Upper lobe of right lung (tissue), 1 donor: ENCODE data around the gene AHCTF1. TPM values are rescaled to one million over a fixed set of nuclear protein-coding genes. Genes with fewer than 3 reads are reported as not detected.
A peak's percentile ranks its signal among the peaks of the same experiment; 100 is the strongest.

Experiments
- ATAC-seq: fragments of 200-7000 bp; cut with Tn5 transposase; one replicate; pipeline ENCODE4 v1.9.1; 2020; ENCODE audit warnings: mild to moderate bottlenecking, moderate library complexity
- DNase-seq: peaks from one replicate; pipeline ENCODE4 v3.0.0-alpha.2; 2020
- H3K27ac ChIP-seq: fragments of 200-600 bp; one replicate; pipeline ENCODE4 v1.8.0; 2022
- H3K27me3 ChIP-seq: fragments of 200-600 bp; one replicate; pipeline ENCODE4 v1.8.0; 2022; ENCODE audit warnings: mild to moderate bottlenecking
- H3K36me3 ChIP-seq: fragments of 200-600 bp; one replicate; pipeline ENCODE4 v1.8.0; 2022
- H3K4me1 ChIP-seq: fragments of 200-600 bp; one replicate; pipeline ENCODE4 v1.8.0; 2022
- H3K4me3 ChIP-seq: fragments of 200-600 bp; one replicate; pipeline ENCODE4 v1.8.0; 2022; ENCODE audit warnings: mild to moderate bottlenecking
- H3K9me3 ChIP-seq: fragments of 200-600 bp; one replicate; pipeline ENCODE4 v1.8.0; 2022
- intact Hi-C: fragments of 100-400 bp; cut with DNase I; formaldehyde crosslinking; loops from one replicate; pipeline ENCODE4 v1.11.0; 2022
- total RNA-seq: library from RNA; stranded (reverse); fragmentation: NEBNext Ultra II Directional; extraction: Animal tissue kit (Norgen Biotek cat#: 25700); gene quantifications from one replicate; pipeline ENCODE4 v1.2.1, GENCODE V29; 2021
- TF ChIP-seq, protein P1 (sequence below): fragments of 200-600 bp; IDR thresholded peaks from one replicate; pipeline ENCODE4 v1.8.0; 2022; ENCODE audit warnings: antibody characterized with exemption
- donor health status: DM: no; HTN: yes; CAD: no; lungs with severe emphysema.

AHCTF1 gene
- total RNA-seq, 1 donor from 2014 or later, result 28.8 TPM

DNA sequence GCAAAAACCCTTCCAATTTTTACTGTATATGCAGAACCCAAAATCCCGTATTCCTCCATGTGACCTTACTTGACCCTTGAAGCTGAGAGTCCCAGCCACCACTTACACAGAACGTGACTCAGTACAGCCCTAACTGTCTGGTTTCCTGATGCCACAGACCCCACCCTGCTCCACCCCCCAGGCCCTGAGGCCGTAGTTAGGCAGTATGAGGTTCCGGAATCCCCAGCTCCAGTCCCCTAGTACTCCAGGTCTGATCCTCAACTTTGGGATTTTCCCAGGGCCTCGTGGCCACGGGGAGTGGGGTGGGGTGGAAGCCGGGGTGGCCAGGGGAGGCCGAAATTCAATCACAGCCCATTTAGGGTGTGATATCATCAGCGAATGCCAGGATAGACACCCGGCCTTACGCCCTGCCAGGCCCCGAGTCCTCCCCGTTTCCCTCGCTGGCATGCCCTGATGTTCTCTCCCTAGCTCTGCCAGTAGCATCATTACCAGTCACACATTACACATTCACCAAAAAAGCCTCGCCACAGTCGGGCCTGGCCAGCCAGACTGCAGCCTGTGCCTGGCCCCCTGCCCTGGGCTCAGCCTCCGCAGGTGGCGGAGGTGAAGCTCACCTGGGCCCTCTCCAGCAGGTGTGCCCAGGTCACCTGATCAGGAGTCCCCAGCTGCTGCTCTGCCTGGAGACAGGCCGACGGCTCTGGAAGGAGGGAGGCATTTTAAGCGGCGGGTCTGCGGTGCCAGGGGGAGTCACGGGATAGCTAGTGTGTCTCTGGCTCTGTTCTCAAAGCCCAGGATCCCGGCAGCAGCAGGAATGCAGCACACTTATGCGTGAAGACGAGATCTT, 136.7 kb downstream of the AHCTF1 start:
- Histone ChIP-seq H3K9me3 (no peaks in the 10 kb centered on the region), H3K27me3 (peaks cover 10% of the 10 kb centered on the region), H3K4me1 (no peaks in the 10 kb centered on the region), H3K36me3 (no peaks in the 10 kb centered on the region), H3K4me3 (no peak overlapping the region), H3K27ac (no peak overlapping the region)
- intact Hi-C loops, result no loop called here
- DNase-seq (no peak), ATAC-seq (peak; percentile 23)
- TF ChIP-seq, protein P1, sequence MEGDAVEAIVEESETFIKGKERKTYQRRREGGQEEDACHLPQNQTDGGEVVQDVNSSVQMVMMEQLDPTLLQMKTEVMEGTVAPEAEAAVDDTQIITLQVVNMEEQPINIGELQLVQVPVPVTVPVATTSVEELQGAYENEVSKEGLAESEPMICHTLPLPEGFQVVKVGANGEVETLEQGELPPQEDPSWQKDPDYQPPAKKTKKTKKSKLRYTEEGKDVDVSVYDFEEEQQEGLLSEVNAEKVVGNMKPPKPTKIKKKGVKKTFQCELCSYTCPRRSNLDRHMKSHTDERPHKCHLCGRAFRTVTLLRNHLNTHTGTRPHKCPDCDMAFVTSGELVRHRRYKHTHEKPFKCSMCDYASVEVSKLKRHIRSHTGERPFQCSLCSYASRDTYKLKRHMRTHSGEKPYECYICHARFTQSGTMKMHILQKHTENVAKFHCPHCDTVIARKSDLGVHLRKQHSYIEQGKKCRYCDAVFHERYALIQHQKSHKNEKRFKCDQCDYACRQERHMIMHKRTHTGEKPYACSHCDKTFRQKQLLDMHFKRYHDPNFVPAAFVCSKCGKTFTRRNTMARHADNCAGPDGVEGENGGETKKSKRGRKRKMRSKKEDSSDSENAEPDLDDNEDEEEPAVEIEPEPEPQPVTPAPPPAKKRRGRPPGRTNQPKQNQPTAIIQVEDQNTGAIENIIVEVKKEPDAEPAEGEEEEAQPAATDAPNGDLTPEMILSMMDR, result no peak

- Histone ChIP-seq H3K9me3 (no peaks in the 10 kb centered on the region), H3K4me1 (no peaks in the 10 kb centered on the region), H3K36me3 (no peaks in the 10 kb centered on the region), H3K27me3 (peaks cover 18% of the 10 kb centered on the region), H3K27ac (no peak overlapping the region), H3K4me3 (no peak overlapping the region)
- ATAC-seq (peak; percentile 38), DNase-seq (no peak)
- intact Hi-C loops, result no loop called here
- TF ChIP-seq, protein P1, result no peak
These were observed 137.5 kb downstream of the AHCTF1 start for GRCh38 chr1:246794048-246794827.

DNA sequence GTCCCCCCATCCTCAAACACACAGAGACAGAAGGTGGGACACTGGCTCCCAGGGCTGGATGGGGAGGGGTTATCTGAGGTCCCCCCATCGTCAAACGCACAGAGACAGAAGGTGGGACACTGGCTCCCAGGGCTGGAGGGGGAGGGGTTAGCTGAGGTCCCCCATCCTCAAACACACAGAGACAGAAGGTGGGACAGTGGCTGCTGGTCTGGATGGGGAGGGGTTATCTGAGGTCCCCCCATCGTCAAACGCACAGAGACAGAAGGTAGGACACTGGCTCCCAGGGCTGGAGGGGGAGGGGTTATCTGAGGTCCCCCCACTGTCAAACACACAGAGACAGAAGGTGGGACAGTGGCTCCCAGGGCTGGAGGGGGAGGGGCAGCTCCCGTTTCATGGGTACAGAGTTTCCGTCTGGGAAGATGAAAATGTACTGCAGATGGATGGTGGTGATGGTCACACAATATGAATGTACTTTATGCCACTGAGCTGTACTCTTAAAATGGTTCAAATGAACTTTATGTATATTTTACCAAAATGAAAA, 138.3 kb downstream of the AHCTF1 start:
- Histone ChIP-seq H3K4me1 (no peaks in the 10 kb centered on the region), H3K27ac (no peak overlapping the region), H3K9me3 (no peaks in the 10 kb centered on the region), H3K27me3 (peaks cover 19% of the 10 kb centered on the region), H3K4me3 (no peak overlapping the region), H3K36me3 (no peaks in the 10 kb centered on the region)
- TF ChIP-seq, protein P1, result no peak
- DNase-seq, result no peak
- no peak for ATAC-seq
- intact Hi-C loops, result no loop called here

DNA sequence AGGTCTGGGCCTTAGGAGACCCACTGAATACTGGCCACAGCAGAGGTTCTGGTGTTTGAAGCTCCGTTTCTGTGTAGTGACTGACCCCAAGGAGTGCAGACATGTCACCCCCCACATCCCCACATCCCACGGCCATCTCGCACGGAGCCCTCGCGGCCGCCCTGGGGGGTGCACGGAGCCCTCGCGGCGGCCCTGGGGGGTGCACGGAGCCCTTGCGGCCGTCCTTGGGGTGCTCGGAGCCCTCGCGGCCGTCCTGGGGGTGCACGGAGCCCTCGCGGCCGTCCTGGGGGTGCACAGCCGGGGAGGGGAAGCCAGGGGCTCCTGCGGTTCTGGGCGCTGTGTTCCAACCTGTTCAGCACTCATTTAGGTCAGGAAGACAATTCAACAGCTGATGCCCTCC, 139.1 kb downstream of the AHCTF1 start:
- H3K4me3 ChIP-seq, result no peak overlapping the region
- DNase-seq (no peak), ATAC-seq (no peak)
- TF ChIP-seq, protein P1, result no peak
- H3K36me3 ChIP-seq, result no peaks in the 10 kb centered on the region
- H3K27ac ChIP-seq, result no peak overlapping the region
- intact Hi-C loops, result no loop called here
- peaks cover 16% of the 10 kb centered on the region for H3K27me3 ChIP-seq
- H3K9me3 ChIP-seq, result no peaks in the 10 kb centered on the region
- H3K4me1 ChIP-seq, result no peaks in the 10 kb centered on the region

- TF ChIP-seq, protein P1, result no peak
- Histone ChIP-seq H3K4me3 (no peak overlapping the region), H3K27ac (no peak overlapping the region), H3K4me1 (no peaks in the 10 kb centered on the region), H3K27me3 (peaks cover 16% of the 10 kb centered on the region), H3K9me3 (no peaks in the 10 kb centered on the region), H3K36me3 (no peaks in the 10 kb centered on the region)
- ATAC-seq (no peak), DNase-seq (no peak)
- intact Hi-C loops, result no loop called here
These were observed 140.3 kb downstream of the AHCTF1 start for GRCh38 chr1:246791303-246791918.
